SH-SY5Y (cell line): ENCODE measurements around the gene PLS1.

Experiments used
- GATA2 ChIP-seq: IDR thresholded peaks from 2 replicates; pipeline ENCODE4 v1.6.1; 2011; ENCODE audit warnings: mild to moderate bottlenecking, low read depth, low read length
- GATA3 ChIP-seq: IDR thresholded peaks from 2 replicates; pipeline ENCODE4 v1.6.1; 2011; ENCODE audit warnings: low read depth, mild to moderate bottlenecking, low read length, moderate library complexity

The PLS1 gene

GRCh38 chr3:142694225-142694624, 98.0 kb downstream of the PLS1 start:
- no peak for TF ChIP-seq GATA2
- no peak for TF ChIP-seq GATA3

GRCh38 chr3:142705198-142705597, 109.0 kb downstream of the PLS1 start:
- TF ChIP-seq GATA3: no peak
- no peak for TF ChIP-seq GATA2

- TF ChIP-seq GATA2: no peak
- no peak for TF ChIP-seq GATA3
Measured at GRCh38 chr3:142706321-142707127, 110.3 kb downstream of the PLS1 start.

- TF ChIP-seq GATA3: peak; percentile 88
- peak; percentile 75 for TF ChIP-seq GATA2
Measured at GRCh38 chr3:142709207-142709606, 113.0 kb downstream of the PLS1 start.

GRCh38 chr3:142716102-142716501, 119.9 kb downstream of the PLS1 start:
- TF ChIP-seq GATA3 (no peak), GATA2 (no peak)

GRCh38 chr3:142723665-142723967, 127.4 kb downstream of the PLS1 start:
- TF ChIP-seq GATA2: no peak
- no peak for TF ChIP-seq GATA3

- TF ChIP-seq GATA2: no peak
- no peak for TF ChIP-seq GATA3
Measured at GRCh38 chr3:142723968-142724681, 127.9 kb downstream of the PLS1 start, which contains the start of gene TRPC1. TRPC1 (plus strand) TSS chr3:142724034; CDS start chr3:142724560, 526 bp downstream.

GRCh38 chr3:142724682-142725356, 128.6 kb downstream of the PLS1 start:
- TF ChIP-seq GATA3 (no peak), GATA2 (no peak)

- TF ChIP-seq GATA3: no peak
- TF ChIP-seq GATA2: no peak
Measured at GRCh38 chr3:142725357-142725739, 129.2 kb downstream of the PLS1 start.

GRCh38 chr3:142726017-142726416, 129.8 kb downstream of the PLS1 start:
- TF ChIP-seq GATA2: no peak
- no peak for TF ChIP-seq GATA3

GRCh38 chr3:142732066-142732465, 135.9 kb downstream of the PLS1 start:
- TF ChIP-seq GATA2: no peak
- no peak for TF ChIP-seq GATA3

- TF ChIP-seq GATA3: no peak
- TF ChIP-seq GATA2: no peak
Measured at GRCh38 chr3:142734834-142735233, 138.6 kb downstream of the PLS1 start.

- no peak for TF ChIP-seq GATA2
- no peak for TF ChIP-seq GATA3
Measured at GRCh38 chr3:142735462-142735861, 139.3 kb downstream of the PLS1 start.

- no peak for TF ChIP-seq GATA3
- TF ChIP-seq GATA2: no peak
Measured at GRCh38 chr3:142738396-142738795, 142.2 kb downstream of the PLS1 start.

GRCh38 chr3:142746646-142747045, 150.5 kb downstream of the PLS1 start:
- TF ChIP-seq GATA2 (no peak), GATA3 (no peak)

GRCh38 chr3:142754494-142754893, 158.3 kb downstream of the PLS1 start:
- no peak for TF ChIP-seq GATA2
- TF ChIP-seq GATA3: no peak
